ENCODE results near the gene MEX3D.

- no peak for TF ChIP-seq CTCF (IDR thresholded peaks at IDR 0.05)
- no peak for TF ChIP-seq POLR2A (IDR thresholded peaks at IDR 0.05)
These were observed 34.5 kb downstream of the MEX3D start for GRCh38 chr19:1533510-1534150.
